GM21825 (cell line): ENCODE measurements around the gene GDF10.

ENCODE experiments used
- ATAC-seq: cut with Tn5 transposase; IDR thresholded peaks from one replicate; pipeline ENCODE4 v1.9.1; 2021; ENCODE audit warnings: mild to moderate bottlenecking, moderate library complexity; ENCODE audit not compliant: unreplicated experiment

The GDF10 gene, protein sequence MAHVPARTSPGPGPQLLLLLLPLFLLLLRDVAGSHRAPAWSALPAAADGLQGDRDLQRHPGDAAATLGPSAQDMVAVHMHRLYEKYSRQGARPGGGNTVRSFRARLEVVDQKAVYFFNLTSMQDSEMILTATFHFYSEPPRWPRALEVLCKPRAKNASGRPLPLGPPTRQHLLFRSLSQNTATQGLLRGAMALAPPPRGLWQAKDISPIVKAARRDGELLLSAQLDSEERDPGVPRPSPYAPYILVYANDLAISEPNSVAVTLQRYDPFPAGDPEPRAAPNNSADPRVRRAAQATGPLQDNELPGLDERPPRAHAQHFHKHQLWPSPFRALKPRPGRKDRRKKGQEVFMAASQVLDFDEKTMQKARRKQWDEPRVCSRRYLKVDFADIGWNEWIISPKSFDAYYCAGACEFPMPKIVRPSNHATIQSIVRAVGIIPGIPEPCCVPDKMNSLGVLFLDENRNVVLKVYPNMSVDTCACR

DNA sequence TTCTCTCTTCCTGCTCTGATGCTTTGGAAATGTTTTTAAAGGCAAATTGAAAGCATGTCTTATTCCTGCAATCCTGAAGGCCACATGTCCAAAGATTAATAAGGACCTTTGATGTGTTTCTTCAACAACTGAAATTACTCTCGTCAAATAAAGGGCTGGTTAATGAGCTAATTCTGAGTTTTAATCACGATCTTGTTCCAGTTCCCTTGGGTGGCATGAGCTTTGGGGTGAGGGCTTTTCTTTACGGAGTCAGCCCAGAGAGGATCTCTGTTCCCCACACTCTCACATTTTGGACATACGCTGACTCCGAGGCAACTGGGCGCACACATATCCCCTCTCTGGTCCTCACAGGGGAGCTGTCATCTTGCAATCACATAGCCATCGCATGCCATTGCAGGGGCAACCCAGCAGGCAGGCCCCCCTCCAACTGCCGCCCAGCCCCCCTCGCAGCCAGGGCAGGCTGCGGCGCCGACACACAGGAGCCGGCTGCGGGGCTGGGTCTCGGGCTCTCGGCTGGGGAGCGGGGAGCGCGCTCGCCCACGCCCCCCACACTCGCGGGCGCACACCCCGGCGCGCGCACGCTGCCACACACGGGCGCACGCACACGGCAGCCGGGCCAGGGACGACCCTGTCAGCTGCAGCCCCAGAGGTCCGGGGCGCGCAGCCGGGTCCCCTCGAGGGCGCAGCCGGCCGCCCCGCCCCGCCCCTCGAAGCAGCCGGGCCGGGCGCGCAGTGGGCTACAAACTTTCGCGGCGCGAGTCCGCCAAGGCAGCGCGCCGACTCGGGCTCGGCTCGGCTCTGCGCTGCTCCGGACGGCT lies at the start of gene GDF10:
GDF10 (plus strand) TSS at position 587 of the 818 bp plus-strand sequence. CDS start 455 bp downstream, outside the sequence.
- no peak for ATAC-seq

DNA sequence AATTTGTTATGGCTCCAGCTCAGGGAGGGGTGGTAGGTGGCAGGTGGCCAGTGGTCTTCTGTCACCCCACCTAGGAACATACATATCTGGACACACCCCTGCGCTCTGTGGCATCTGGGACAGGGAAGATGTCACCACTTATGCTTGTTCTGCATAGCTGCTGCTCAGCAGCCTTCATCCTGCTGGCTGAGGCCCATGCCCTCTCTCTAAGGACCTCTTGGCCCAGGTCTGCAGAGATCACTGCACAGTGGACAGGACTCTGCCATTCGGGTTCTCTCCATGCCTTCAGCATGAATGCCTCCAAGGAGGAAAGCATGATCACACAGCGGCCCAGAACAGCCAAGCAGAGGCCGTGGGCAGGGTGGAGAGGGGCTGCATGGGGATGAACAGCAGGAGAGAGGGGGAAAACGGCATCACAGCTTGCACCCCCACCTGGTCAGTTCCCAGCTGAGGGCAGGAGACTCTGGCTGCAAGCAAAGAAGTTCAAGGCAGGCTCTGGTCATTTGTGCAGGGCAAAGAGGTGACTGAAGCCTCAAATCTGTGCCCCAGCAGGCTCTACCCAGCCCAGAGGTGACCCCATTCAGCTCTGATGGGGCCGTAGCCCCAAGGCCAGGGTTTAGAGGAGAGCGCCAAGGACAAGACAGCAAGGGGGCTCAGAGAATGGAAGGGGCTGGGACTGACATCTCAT lies 47.8 kb upstream of the GDF10 start:
- ATAC-seq: no peak

DNA sequence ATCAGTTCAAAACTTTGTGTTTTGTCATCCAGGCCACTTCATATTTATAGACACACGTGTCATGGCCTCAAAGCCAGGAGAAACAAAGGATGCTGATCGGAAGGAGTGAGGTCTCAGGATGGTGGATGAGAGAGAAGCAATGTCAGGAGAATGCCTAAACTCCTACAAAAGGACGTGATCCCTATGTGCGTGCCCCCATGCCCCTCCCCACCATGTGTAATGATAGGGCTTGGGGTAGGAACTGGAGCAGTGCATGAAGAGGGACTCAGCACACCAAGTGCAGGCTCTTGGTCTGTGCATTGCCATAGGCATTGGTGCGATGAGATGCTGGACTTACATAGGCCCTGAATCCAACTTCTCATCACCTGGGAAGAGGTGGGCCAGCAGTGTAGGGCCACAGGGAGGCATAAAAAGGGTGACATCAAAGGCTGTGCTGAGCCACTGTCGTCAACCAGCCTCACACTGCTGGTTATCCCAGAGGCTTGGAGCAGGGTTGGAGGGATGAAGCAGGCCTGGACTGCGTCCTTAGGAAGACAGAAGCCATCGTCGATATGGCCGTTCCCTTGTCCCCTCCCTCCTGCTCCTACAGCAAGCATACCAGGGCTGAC lies 46.9 kb upstream of the GDF10 start:
- no peak for ATAC-seq

DNA sequence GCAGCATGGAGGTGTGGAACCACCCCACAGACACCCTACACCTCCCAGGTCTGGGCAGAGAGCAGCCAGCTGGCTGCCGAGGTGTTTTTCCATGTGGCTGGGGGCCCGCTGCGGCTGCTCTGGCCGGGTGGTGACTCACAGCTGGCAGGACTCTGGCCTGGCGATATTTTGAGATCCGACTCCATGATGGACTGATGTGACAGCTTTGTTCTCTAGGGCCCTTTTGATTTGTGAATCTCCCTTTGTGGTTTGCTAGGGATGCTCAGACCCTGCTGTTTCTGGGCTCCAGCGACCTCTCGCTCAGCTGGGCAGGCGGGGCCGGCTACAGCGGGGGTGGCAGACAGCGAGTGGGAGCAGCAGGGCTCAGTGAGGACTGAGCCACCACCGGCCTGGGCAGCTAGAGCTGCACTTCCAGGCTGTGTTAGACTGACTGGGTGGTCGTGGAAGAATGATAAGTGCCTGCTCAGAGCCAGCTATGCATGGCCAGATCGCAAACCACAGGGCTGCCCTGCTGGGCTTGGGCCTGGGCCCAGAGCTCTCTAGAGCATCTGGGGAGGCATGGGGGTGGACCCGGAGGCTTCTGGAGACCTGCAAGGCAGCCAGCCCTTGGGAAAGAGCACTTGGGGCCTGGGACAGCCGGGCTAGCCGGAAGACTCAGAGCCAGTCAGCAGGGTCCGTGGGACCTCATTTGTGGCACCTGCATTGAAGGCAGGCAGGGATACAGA lies 46.2 kb upstream of the GDF10 start:
- ATAC-seq: no peak

DNA sequence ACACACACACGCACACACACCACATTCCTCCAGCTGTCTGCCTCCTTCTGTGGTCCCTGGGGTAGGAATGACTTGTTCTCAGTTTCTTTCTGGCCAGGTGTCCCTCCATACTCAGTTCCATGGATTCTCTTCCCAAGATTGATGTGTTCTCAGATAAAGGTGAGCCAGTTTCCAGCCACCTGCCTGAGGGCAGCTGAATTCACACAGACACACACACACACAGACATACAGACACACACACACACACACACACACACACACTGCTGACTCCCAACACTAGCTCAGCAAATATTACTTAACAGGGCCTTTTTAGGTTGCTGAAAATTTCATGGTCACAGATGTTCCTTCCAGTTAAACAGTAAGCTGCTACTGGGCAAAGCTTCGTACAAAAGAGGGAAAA lies 45.4 kb upstream of the GDF10 start:
- no peak for ATAC-seq

DNA sequence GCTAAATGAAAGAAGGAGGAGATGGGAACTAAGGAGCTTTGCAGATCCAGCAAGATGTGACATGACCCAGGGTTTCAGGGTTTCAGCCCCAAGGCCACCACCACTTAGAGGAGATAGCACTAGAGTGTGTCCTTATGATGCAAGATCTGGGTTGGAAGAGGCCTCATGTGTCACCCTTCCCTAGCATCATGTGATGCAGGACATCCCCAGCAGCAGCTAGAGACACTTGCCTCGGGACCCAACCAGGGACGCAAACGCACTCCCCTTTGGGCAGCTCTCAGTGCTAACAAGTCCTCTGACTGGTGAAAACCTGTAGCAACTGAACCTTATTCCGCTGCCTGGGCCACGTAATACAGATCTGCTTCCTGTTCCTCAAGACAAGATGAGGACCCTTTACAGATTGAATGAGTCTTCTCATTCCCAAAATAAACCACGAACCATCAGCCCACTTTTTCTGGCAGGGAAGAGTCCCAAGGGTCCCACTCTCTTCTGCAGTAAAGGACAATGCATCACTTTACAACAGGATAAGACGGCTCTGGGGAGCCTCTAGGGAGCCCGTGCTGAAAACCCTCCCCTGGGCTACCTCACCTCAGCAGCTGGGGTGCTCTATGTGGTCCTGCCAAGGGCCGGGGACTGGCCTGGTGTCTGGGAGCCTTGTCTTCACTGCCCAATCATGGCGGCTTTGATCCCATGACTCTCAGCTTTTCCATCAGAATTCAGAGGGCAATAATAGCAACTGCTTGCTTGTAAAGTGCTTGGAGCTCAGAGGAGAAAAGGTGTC lies 44.8 kb upstream of the GDF10 start:
- no peak for ATAC-seq

DNA sequence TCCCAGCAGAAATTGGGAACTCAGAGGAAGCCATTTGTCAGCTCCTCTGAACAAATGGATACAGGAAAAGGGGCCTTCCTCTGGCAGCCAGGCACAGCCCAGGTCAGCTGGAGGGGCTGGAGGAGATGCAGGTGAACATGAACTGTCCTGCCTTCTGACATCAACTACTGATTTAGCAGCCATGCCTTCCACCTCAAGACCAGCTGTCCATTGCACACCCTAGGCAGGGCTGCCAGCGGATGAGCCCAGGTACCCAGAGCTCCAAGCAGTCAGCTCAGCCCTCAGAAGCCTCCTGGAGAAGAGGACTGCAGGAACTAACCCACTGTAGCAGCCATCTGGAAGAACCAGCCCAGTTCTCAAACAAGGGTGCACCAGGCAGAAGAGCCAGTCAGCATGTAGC lies 44.1 kb upstream of the GDF10 start:
- no peak for ATAC-seq

DNA sequence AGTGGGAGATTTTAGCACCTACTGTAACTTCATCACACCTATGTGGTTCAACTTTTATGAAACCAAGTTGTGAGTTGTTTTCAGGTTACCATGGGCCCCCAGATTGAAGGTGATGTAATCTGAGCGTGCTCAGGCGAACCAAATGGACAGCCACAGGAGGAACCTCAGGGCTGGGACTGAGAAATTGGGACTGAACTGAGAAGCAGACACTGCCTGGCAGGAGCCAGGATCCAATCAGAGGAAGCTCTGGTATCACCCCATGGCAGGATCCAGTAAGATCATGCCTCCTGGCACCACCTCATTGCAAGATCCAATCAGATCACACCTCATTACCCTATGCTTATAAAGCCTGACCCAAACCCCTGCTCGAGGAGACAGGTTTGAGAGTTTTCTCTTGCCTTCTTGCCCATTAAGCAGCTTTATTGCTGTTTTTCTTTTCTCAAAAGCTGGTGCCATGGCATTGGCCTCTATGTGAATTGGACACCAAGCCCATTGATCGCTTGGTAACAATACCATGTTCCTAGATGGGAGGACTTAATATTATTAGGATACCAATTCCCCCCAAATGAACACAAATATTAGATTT lies 43.2 kb upstream of the GDF10 start:
- ATAC-seq: no peak

DNA sequence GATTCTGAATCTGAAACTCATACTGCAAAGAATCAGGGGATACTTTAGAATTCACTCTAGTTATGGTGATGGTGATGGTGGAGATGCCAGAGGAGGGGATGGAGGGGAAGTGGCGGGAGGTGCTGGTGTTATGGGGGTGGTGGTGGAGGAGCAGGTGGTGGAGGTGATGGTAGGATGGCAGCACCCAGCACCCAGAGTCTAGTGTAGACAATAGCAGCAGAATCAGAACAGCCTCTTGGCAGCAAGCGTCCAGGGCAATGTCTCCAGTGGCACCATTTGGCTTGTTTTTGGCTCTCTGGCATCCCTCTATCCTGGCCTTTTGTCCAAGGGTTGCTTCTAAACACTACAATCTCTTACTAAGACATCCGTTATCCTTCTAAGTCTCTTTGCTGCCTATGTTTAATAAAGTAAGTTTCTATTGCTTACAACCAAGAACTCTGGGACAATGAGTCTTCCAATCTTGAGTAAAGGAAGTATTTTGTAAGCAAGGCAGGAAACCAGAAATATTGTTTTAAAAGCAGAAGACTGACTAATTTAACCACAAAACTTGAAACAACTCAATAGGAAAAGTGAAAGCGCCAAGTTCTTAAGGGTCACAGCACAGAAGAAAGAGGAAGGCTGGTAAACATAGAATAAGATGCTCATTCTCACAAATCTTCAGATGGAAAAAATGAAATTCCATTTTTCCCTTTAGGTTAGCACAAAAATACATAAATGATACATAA lies 42.4 kb upstream of the GDF10 start:
- ATAC-seq: no peak

DNA sequence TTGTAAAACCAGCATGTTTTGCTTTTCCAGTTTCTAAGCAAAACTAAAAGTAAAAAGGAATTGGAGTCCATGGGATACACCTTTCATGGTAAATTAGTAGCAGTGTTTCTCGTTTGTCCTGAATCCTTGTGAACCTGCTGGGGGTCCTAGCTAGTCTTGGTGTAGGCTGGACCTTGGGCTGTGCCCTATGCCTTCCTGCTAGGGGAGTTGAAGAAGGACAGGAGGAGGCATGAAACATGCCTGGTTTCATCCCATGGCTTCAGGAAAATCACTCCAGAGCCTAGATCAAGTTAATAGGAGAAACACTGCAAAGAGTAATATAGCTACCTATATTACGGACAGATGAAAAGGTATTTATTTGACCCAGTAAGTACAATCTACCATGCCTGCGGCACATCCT lies 41.1 kb upstream of the GDF10 start:
- ATAC-seq: no peak

DNA sequence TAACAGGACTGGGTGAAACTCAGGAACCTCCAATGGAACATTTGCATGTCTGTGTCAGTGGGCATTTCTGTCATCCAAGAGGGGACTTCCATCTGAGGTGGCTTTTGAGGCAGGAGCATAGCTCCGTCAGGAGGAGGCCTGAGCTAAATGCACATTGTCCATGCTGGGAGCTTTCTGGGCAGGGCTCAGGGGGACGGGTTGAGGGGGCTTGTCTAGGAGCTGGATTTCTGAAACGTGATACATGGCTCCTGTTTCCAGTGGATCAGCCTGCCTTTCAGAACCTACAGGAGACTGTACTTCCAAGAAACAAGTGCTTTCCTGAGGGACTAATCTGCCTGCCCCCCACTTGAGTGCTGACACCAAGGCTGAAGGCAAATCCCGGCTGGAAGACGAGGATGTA lies 40.5 kb upstream of the GDF10 start:
- ATAC-seq: no peak

DNA sequence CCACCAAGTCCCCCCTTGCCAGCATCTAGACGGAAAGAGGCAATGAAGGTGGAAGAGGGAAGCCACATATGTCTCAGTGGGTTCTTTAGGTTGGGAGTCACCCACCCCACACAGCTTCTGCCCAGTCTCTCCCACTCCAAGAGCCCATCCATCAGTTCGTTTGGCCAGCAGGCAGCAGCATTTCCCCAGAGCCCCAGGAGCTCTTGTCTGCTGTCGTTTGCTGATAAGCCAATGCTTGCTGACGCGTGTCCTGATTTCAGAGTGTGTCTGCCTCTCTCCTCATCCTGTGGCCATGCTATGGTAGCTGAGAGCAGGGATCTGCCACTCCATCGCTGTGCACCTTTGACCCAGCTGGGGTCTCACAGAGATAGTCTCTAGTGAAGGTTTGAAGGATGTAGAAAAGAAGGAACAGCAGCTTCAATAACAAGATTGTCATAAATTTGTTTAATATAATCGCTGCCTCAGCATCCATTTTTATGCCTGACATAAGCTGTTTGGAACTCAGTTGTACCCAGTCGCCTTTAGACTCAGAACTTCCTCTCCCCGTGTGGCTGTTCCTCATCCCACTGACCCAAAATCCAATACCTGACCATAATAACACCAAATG lies 39.4 kb upstream of the GDF10 start:
- ATAC-seq: no peak

DNA sequence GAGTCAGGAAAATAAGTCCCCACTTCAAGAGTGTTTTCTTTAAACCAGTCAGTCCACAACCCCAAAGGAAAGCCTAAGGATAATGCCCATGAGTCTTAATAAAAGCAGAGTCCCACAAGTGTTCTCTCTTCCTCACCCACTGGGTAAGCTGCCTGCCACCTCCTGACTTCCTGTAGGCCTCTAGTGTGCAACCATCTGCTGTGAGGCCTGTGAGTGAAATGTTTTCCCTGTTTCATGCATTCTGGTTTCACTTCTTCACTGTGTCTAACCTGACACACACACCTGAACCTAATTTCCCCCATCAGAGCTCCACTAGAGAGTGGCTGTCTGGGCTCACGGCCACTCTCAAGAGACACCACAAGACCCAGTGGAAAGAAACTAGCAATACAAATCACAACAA lies 38.9 kb upstream of the GDF10 start:
- peak; percentile 96 for ATAC-seq

DNA sequence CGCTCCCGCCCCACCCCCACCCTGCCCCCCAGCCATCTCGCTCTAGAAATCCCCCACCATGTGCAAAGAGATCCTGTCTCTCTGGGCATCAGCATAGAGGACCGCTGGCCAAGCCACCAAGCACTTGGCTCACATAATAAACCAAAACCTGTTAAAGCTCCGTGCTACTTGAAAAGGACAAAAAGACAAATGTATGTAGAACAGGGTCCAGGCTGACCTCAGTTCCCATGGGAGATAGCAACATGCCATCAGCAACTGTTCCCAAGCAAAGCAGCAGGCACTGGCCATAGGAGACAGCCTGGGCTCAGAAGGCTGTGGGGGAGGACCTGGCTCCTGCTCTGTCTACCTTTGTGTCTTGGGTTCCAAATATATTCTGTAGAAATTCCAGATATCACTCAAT lies 38.4 kb upstream of the GDF10 start:
- ATAC-seq: no peak

DNA sequence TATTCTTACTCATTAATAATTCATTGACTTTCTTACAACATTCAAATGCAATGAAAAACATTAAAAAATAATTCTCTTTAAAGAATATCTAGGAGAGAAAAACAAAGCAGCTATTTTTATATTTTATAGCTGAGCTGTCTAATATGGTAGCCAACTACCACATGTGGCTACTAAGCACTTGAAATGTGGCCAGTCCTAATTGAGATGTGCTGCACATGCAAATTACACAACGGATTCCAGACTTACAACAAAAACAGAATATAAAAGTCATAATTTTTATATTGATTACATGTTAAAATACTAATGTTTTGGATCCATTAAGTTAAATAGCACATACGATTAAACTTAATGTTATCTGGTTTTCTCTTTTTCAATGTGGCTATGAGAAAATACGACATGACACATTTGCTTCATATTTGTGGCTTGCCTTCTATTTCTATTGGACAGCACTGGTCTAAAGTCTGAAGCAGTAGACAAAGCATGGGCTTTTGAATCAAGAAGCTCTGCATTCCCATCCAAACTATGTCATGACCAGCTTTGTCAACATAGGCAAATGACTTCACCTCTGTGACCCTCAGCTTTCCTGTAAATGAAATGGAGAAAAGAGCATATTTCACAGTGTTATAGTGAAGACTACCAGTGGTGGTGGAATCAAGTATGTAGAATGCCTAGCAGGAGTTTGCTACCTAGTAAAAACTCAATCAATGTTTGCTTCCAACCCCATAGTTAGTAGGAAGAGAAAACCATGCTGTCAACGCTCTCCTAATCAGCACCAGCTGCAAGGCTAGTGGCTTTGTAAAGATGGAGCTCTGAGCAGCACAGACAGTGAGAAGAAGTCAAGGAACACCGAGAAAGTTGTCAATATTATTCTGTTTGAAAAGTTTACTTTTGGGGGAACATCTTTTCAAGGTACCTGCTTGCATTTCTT lies 37.1 kb upstream of the GDF10 start:
- no peak for ATAC-seq

DNA sequence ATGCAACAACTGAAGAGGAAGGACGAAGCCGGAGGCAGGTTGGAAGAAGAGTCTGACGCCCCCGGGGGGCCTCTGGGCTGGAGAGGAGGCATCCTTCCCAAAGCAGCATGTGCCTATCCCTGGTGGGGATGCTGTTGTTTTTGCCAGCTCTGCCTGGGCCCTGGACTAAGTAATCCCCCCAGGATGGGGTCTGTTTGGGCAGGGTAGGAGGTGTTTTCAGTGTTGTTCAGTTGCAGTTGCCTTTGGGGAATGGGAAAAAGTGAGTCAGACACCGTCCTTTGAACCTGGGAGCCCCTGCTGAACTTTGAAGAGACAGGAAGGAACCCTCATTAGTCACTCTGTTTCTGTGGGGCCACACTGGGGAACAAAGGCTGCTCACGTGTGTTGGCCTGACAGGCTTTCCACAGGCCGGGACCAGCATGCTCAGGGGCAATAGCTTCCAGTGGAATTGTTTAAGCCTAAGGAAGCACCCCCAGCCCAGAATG lies 35.2 kb upstream of the GDF10 start:
- ATAC-seq: no peak

DNA sequence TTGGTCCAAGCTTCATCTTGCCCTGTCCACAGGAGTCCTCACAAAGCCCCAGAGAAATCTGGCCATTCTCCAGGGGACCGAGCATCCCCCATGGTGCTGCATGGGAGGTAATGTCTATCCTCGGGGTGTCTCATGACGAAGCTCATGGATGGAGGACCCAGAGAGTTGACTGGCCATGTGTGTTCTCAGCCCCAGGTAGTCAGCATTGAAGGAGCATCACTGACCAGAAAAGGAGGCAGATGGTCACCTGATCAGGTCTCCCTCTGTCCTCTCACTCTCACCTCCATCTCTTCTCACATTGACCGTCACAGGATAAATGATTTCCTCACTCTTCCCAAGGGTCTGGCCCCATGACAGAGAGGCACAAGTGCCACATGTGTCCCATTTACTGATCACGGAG lies 33.4 kb upstream of the GDF10 start:
- no peak for ATAC-seq
